CD8-positive, alpha-beta memory T cell (primary cell): ENCODE measurements around the gene KIAA0930. TPM values are rescaled to one million over a fixed set of nuclear protein-coding genes. Genes with fewer than 3 reads are reported as not detected.
A peak's percentile ranks its signal among the peaks of the same experiment; 100 is the strongest.

Source experiments
- CTCF ChIA-PET: fragments of 350-600 bp; sonication (Branson Sonifier 250); formaldehyde crosslinking; loops from one replicate; lab custom pipeline; 2021; ENCODE audit warnings: antibody characterized with exemption; lab: Charles Lee
- POLR2A ChIA-PET: fragments of 350-600 bp; sonication (Branson Sonifier 250); formaldehyde crosslinking; loops from one replicate; lab custom pipeline; 2021; ENCODE audit warnings: antibody characterized with exemption; lab: Charles Lee
- DNase-seq, 5 donors: peaks; one replicate each; pipeline versions ENCODE4 v3.0.0 to v3.0.0-alpha.2; 2020 to 2022; ENCODE audit warnings: mixed read lengths in 1 of 5
- H3K27ac ChIP-seq: one replicate; pipeline ENCODE4 v1.7.0; 2013; ENCODE audit warnings: low read depth, mild to moderate bottlenecking, low read length, moderate library complexity
- H3K27me3 ChIP-seq: 2 replicates; pipeline ENCODE4 v1.7.0; 2013; ENCODE audit warnings: low read length, mild to moderate bottlenecking; ENCODE audit not compliant: insufficient read depth, poor library complexity, severe bottlenecking
- H3K36me3 ChIP-seq: 2 replicates; pipeline ENCODE4 v1.7.0; 2013; ENCODE audit warnings: mild to moderate bottlenecking, low read length, moderate library complexity; ENCODE audit not compliant: insufficient read depth
- H3K4me1 ChIP-seq: 2 replicates; pipeline ENCODE4 v1.7.0; 2013; ENCODE audit warnings: mild to moderate bottlenecking, low read length, moderate library complexity; ENCODE audit not compliant: insufficient read depth
- H3K4me3 ChIP-seq: 2 replicates; pipeline ENCODE4 v1.7.0; 2013; ENCODE audit warnings: mild to moderate bottlenecking, low read length
- H3K9me3 ChIP-seq: 2 replicates; pipeline ENCODE4 v1.7.0; 2013; ENCODE audit warnings: mild to moderate bottlenecking, low read length
- H3K27ac Mint-ChIP-seq, 8 donors: one replicate each; pipeline ENCODE4 v1.8.0; 2020 to 2021; ENCODE audit warnings: mixed read lengths in 8 of 8, mild to moderate bottlenecking in 6 of 8, inconsistent platforms in 3 of 8, moderate library complexity in 3 of 8
- H3K27me3 Mint-ChIP-seq, 2 donors: one replicate each; pipeline ENCODE4 v1.8.0; 2020 to 2021; ENCODE audit warnings: mixed read lengths in 2 of 2, mild to moderate bottlenecking in 1 of 2, moderate library complexity in 1 of 2
- H3K36me3 Mint-ChIP-seq, 3 donors: one replicate each; pipeline ENCODE4 v1.8.0; 2020 to 2021; ENCODE audit warnings: mixed read lengths in 3 of 3, inconsistent platforms in 1 of 3, mild to moderate bottlenecking in 1 of 3
- H3K4me1 Mint-ChIP-seq, 3 donors: one replicate each; pipeline ENCODE4 v1.8.0; 2020 to 2021; ENCODE audit warnings: mixed read lengths in 3 of 3, inconsistent platforms in 1 of 3, mild to moderate bottlenecking in 1 of 3
- H3K4me3 Mint-ChIP-seq, 7 donors: one replicate each; pipeline ENCODE4 v1.8.0; 2020 to 2021; ENCODE audit warnings: mixed read lengths in 7 of 7, mild to moderate bottlenecking in 6 of 7, moderate library complexity in 4 of 7, inconsistent platforms in 2 of 7
- H3K9me3 Mint-ChIP-seq, 5 donors: one replicate each; pipeline ENCODE4 v1.8.0; 2020 to 2022; ENCODE audit warnings: mixed read lengths in 5 of 5, mild to moderate bottlenecking in 3 of 5, moderate library complexity in 2 of 5, inconsistent platforms in 1 of 5
- polyA plus RNA-seq: library from polyadenylated mRNA; unstranded; fragments of 300-500 nt; fragmentation: Illumina TruSeq; gene quantifications from one replicate; pipeline ENCODE4 v1.2.3, GENCODE V29; 2021
- total RNA-seq, 2 experiments: library from RNA; stranded (reverse); gene quantifications; one replicate each; pipeline ENCODE4 v1.2.3, GENCODE V29; 2021

KIAA0930 gene
- total and polyA plus RNA-seq, 3 experiments from 2014 or later = 2.7 to 39.5 (median 32.3) TPM

- H3K9me3 ChIP-seq = no peaks in the 10 kb centered on the region
- no peak overlapping the region for H3K27ac ChIP-seq
- no peak overlapping the region for H3K4me3 ChIP-seq
- no peak overlapping the region for H3K4me3 Mint-ChIP-seq
- DNase-seq = no peak
- POLR2A ChIA-PET = no interaction called here
- H3K9me3 Mint-ChIP-seq = no peaks in the 10 kb centered on the region
- H3K36me3 Mint-ChIP-seq = peaks cover 0 to 69% (median 14%) of the 10 kb centered on the region in 3 donors
- CTCF ChIA-PET = no interaction called here
- no peaks in the 10 kb centered on the region for H3K27me3 ChIP-seq
- no peaks in the 10 kb centered on the region for H3K36me3 ChIP-seq
- no peaks in the 10 kb centered on the region for H3K4me1 Mint-ChIP-seq
- H3K27me3 Mint-ChIP-seq = no peaks in the 10 kb centered on the region
- H3K4me1 ChIP-seq = no peaks in the 10 kb centered on the region
- peak overlapping the region in 1 of 8 donors; percentile 32 for H3K27ac Mint-ChIP-seq
Measured at GRCh38 chr22:45204241-45204640, 36.5 kb downstream of the KIAA0930 start.

DNA sequence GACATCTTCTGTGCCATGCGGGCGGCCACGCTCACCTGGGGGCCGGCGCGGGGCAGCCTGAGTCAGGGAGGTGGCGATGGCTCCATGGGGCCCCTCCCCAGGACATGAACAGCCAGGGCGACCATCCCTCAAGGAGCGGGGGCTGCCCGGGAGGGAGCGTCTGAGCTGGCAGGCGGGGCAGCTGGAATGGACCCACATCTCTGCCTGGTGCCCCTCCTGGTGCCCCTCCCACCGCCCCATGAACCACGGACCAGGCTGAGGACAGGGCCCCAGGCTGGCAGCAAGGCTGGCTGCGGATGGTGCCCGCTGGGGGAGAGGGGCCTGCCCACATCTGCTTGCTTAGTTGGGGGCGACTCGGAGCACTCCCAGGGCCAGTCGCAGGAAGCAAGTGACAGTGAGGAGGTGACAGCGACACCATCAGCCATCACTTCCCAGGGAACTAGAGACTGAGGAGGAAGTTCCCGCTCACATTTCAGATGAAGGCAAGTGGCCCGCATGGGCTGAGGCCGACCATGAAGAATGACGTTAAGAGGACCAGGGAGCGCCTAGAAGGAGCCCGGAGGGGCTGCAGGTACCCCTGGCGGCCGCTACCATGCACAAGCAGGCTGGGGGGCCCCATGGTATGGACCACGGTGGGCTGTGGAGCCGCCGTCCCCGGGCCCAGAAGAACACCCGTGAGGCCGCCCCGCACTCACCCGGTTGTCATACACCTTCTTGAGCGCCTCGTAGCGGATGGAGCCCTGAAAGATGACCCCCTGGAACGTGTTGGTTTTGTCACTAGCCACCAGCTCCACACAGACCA, 37.3 kb downstream of the KIAA0930 start:
- no peaks in the 10 kb centered on the region for H3K27me3 Mint-ChIP-seq
- ChIA-PET CTCF (no interaction called here), POLR2A (no interaction called here)
- peaks cover 0 to 73% (median 14%) of the 10 kb centered on the region in 3 donors for H3K36me3 Mint-ChIP-seq
- Histone ChIP-seq H3K9me3 (no peaks in the 10 kb centered on the region), H3K36me3 (no peaks in the 10 kb centered on the region), H3K27ac (no peak overlapping the region), H3K27me3 (no peaks in the 10 kb centered on the region), H3K4me3 (no peak overlapping the region), H3K4me1 (no peaks in the 10 kb centered on the region)
- H3K4me1 Mint-ChIP-seq = no peaks in the 10 kb centered on the region
- no peak overlapping the region for H3K4me3 Mint-ChIP-seq
- H3K27ac Mint-ChIP-seq = no peak overlapping the region
- no peak for DNase-seq
- no peaks in the 10 kb centered on the region for H3K9me3 Mint-ChIP-seq

DNA sequence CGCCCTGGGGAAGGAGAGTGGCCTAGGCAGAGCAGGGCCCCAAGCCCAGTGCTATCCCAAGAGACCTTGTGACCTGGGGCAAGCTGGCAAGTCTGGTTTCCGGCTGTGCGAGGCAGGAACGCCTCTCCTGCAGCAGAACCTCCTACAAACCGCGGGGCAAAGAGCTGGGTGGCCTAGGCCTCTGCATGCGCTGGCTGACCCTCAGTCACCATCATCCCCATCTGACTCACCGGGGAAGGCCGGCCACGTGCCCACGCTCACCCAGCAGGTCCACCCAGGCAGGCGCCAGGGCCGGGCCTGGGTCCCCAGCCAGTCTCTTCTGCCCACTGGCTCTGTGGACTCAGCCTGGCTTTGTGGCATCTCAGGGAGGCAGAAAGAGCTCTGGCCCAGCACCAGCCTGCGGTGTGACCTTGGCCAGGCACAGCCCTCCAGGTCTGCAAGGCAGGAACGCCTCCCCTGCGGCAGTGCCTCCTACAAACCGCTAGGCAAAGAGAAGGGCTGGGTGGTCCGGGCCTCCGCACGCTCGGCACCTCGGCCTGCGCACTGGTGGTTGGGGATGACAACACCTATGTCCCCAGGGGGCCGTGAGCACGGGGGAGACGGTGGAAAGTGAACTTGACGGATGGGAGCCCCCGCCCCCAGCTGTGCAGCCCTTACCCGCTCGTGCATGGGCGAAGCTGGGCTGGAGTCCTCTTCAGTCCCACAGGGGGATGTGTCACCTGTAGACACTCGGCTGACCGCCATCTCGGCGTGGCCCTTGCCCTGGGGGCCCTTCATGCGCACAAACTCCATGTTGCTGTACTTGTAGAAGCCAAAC, 38.2 kb downstream of the KIAA0930 start:
- Histone ChIP-seq H3K27ac (no peak overlapping the region), H3K4me3 (no peak overlapping the region), H3K9me3 (no peaks in the 10 kb centered on the region), H3K4me1 (no peaks in the 10 kb centered on the region), H3K36me3 (no peaks in the 10 kb centered on the region), H3K27me3 (no peaks in the 10 kb centered on the region)
- no peak overlapping the region for H3K27ac Mint-ChIP-seq
- ChIA-PET CTCF (no interaction called here), POLR2A (no interaction called here)
- H3K4me3 Mint-ChIP-seq = no peak overlapping the region
- DNase-seq = no peak
- H3K27me3 Mint-ChIP-seq = no peaks in the 10 kb centered on the region
- H3K36me3 Mint-ChIP-seq = peaks cover 0 to 76% (median 18%) of the 10 kb centered on the region in 3 donors
- H3K4me1 Mint-ChIP-seq = no peaks in the 10 kb centered on the region
- no peaks in the 10 kb centered on the region for H3K9me3 Mint-ChIP-seq

DNA sequence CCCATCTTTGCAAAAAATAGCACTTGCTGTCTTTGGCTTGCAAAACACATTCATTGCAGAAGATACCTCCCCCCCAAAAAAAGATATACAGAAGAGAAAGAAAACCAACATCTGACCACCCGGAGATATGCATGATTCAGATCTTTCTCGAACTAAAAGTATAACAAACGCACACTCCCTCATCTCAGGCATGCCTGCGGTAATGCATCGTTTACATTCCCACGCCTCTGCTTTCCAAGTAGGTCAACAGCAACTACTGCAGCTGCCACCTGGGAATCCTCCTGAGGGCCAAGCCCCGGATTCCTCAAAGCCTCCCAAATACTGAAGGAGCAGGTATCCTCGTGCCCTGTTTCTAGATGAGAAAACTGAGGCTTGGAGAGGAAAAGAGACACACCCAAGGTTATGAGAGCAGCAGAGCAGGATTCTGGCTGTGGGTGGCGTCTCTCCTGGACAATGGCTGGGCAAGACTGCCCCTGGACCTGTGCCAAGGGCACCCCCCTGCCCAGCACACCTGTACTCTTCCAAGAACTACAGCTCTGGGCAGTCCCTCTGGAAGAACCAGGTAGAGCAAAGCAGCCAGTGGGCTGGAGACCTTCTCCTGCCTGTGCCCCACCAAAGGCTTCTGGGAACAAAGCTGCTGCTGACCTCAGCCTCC, 38.9 kb downstream of the KIAA0930 start:
- H3K36me3 Mint-ChIP-seq = peaks cover 0 to 83% (median 18%) of the 10 kb centered on the region in 3 donors

DNA sequence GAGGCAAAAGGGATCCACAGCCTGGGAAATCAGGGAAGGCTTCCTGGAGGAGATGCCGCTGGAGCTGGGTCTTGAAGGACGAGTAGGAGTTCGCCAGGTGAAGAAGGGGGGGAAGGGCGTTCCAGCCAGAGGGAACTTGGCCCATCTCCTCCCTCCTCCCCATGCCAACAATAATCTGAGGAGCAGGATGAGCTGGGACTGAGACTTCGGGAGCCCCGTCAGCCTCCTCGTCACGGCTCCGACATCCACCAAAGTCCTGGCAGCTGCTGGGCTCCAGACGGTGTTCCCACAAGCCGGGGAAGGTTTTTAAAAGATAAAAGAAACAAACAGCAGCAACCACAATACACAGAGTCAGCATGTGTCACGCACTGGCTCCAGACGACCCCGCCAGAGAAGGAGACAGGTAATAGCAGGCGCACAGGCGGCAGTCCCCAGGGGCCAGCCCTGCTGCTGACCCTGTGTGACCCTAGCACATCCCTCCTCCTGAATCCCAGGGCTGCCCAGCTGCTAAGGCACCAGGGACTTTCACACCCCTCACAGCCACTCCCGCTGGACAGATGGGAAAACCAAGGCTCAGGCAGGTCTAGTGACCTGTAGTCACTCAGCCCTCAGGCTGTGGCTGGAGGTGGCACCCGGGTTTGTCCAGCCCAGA, 39.7 kb downstream of the KIAA0930 start:
- Mint-ChIP-seq H3K36me3 (peaks cover 0 to 85% (median 14%) of the 10 kb centered on the region in 3 donors), H3K27ac (no peak overlapping the region)
- CTCF ChIA-PET = no interaction called here

More for the DNA sequence above, 38.9 kb downstream of the KIAA0930 start:
- Mint-ChIP-seq H3K27ac (peak overlapping the region in 2 of 8 donors; percentile 32 to 57), H3K4me1 (no peaks in the 10 kb centered on the region), H3K4me3 (no peak overlapping the region), H3K9me3 (no peaks in the 10 kb centered on the region), H3K27me3 (no peaks in the 10 kb centered on the region)
- DNase-seq = no peak
- CTCF ChIA-PET = no interaction called here
- POLR2A ChIA-PET = no interaction called here
- Histone ChIP-seq H3K4me1 (no peaks in the 10 kb centered on the region), H3K27ac (no peak overlapping the region), H3K36me3 (no peaks in the 10 kb centered on the region), H3K4me3 (no peak overlapping the region), H3K9me3 (no peaks in the 10 kb centered on the region), H3K27me3 (no peaks in the 10 kb centered on the region)

DNA sequence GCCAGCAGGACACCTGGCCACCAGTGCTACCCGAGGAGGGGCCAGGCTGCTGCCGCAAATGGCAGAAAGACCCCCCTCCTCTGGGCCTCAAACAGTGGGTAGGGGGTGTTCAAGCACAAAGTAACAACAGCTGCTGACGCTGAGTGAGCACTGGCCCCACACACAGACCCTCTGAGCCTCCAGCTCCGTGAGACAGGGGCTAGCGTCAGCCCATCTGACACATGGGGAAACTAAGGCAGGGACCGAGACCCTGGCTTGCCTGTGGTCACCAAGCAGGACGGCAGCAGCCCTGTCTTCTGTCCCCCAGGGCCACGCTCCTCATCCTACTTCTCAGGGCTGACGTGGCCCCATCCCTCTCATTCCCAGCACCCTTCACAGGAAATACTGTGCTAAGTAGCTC, 40.5 kb downstream of the KIAA0930 start:
- Mint-ChIP-seq H3K27me3 (no peaks in the 10 kb centered on the region), H3K4me3 (no peak overlapping the region), H3K9me3 (no peaks in the 10 kb centered on the region), H3K36me3 (peaks cover 0 to 85% (median 14%) of the 10 kb centered on the region in 3 donors), H3K4me1 (no peaks in the 10 kb centered on the region), H3K27ac (no peak overlapping the region)
- POLR2A ChIA-PET = no interaction called here
- Histone ChIP-seq H3K27me3 (no peaks in the 10 kb centered on the region), H3K4me3 (no peak overlapping the region), H3K4me1 (no peaks in the 10 kb centered on the region), H3K9me3 (no peaks in the 10 kb centered on the region), H3K36me3 (no peaks in the 10 kb centered on the region), H3K27ac (no peak overlapping the region)
- DNase-seq = no peak
- CTCF ChIA-PET = no interaction called here

More for the DNA sequence above, 39.7 kb downstream of the KIAA0930 start:
- no peaks in the 10 kb centered on the region for H3K27me3 ChIP-seq
- Mint-ChIP-seq H3K4me3 (no peak overlapping the region), H3K27me3 (no peaks in the 10 kb centered on the region), H3K9me3 (no peaks in the 10 kb centered on the region), H3K4me1 (no peaks in the 10 kb centered on the region)
- H3K4me1 ChIP-seq = no peaks in the 10 kb centered on the region
- no peak for DNase-seq
- no peak overlapping the region for H3K27ac ChIP-seq
- H3K4me3 ChIP-seq = no peak overlapping the region
- H3K36me3 ChIP-seq = no peaks in the 10 kb centered on the region
- H3K9me3 ChIP-seq = no peaks in the 10 kb centered on the region
- POLR2A ChIA-PET = no interaction called here

- H3K9me3 ChIP-seq = no peaks in the 10 kb centered on the region
- H3K4me1 ChIP-seq = no peaks in the 10 kb centered on the region
- Mint-ChIP-seq H3K27ac (peak overlapping the region in 1 of 8 donors; percentile 21), H3K36me3 (peaks cover 0 to 80% (median 14%) of the 10 kb centered on the region in 3 donors), H3K4me1 (no peaks in the 10 kb centered on the region), H3K4me3 (no peak overlapping the region), H3K27me3 (no peaks in the 10 kb centered on the region), H3K9me3 (no peaks in the 10 kb centered on the region)
- no peak overlapping the region for H3K27ac ChIP-seq
- H3K27me3 ChIP-seq = no peaks in the 10 kb centered on the region
- ChIA-PET CTCF (no interaction called here), POLR2A (no interaction called here)
- no peaks in the 10 kb centered on the region for H3K36me3 ChIP-seq
- no peak overlapping the region for H3K4me3 ChIP-seq
- DNase-seq = no peak
Measured at GRCh38 chr22:45199723-45200122, 41.0 kb downstream of the KIAA0930 start.
